ENCODE results near the gene RXRB. TPM values are rescaled to one million over a fixed set of nuclear protein-coding genes. Genes with fewer than 3 reads are reported as not detected.

Gene RXRB
- total RNA-seq (62.6 TPM), polyA plus RNA-seq (1 to 10 TPM; 7.1 to 8.9 (median 7.2) TPM)

- H3K36me3 Mint-ChIP-seq, result peaks cover 27% of the 10 kb centered on the region
Measured at GRCh38 chr6:33200219-33201146, at the start of gene RXRB, which contains the start of gene SLC39A7. RXRB (minus strand) TSS chr6:33200665; CDS start chr6:33200476, 189 bp downstream. SLC39A7 (plus strand) TSS chr6:33200867; CDS start chr6:33201246, 379 bp downstream.

DNA sequence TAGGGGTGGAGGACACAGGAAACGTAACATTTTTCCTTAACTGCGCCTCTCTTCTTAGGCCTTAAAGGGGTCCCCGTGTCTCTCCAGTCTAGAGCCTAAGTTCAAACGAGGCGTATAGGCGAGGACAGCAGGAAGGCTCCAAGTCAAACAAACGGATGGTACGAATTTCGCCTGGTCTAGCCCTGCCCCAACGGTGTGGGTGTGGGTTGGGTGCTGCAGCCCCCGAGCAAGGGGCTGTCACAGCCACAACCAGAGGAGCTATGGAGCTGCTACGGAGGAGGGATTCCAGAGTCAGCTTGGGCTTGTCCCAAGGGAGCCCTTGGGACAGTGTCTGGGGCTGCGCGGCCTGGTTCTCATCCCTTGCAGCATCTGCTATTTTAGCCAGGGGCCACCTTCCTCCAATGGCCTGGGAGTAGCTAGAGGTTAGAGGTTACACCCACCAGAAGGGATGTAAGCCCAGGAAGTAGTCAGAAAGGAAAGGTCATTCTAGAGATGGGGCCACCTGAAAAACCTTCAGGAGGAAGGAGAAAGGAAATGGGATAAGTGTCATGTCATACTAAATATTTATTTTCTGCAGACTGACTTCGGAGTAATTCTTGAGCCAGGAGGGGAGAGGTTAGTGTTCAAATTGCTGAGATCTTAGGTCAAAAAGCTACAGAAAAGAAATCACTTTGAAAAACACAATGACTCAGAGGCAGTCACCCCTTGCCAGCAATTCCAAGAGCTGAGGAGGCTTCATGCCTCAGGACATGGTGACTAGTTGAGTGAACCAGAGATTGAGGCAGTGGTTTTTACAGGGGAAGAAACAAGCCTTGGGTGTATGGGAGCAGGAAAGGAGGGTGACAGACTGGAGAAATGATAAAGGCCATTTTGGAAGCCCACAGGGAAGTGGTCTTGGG lies 49.5 kb upstream of the RXRB start:
- peaks cover 27% of the 10 kb centered on the region for H3K4me1 ChIP-seq (ENCODE audit: control insufficient read depth, insufficient read depth, low read length, poor library complexity, severe bottlenecking)
- Mint-ChIP-seq H3K36me3 (peaks cover 17% of the 10 kb centered on the region), H3K27me3 (no peaks in the 10 kb centered on the region), H3K4me3 (peak overlapping the region; percentile 88 to 98 (median 90)), H3K9me3 (no peaks in the 10 kb centered on the region), H3K27ac (peak overlapping the region; percentile 92 to 97 (median 97)), H3K4me1 (peaks cover 14 to 40% (median 27%) of the 10 kb centered on the region in 4 donors)
- H3K36me3 ChIP-seq (ENCODE audit: control insufficient read depth, insufficient read depth, low read length), result peaks cover 8% of the 10 kb centered on the region
- no peaks in the 10 kb centered on the region for H3K9me3 ChIP-seq (ENCODE audit: control insufficient read depth in 2 of 2, low read length in 2 of 2)
- ATAC-seq (ENCODE audit: low read depth in 2 of 2) (no peak), DNase-seq (no peak)
- H3K27ac ChIP-seq (ENCODE audit: insufficient read depth, low read length, poor library complexity, severe bottlenecking), result peak overlapping the region; percentile 97
- H3K27me3 ChIP-seq (ENCODE audit: control insufficient read depth, insufficient read depth, low read length), result no peaks in the 10 kb centered on the region
- peak overlapping the region; percentile 89 for H3K4me3 ChIP-seq (ENCODE audit: low read depth, low read length)

More at GRCh38 chr6:33200219-33201146, at the start of gene RXRB, which contains the start of gene SLC39A7:
- Histone ChIP-seq H3K27ac (ENCODE audit: insufficient read depth, low read length, poor library complexity, severe bottlenecking) (peak within 1 kb of the TSS; percentile 96), H3K4me3 (ENCODE audit: low read depth, low read length) (peak within 1 kb of the TSS; percentile 97), H3K27me3 (ENCODE audit: control insufficient read depth, insufficient read depth, low read length) (no peaks in the 10 kb centered on the region), H3K9me3 (ENCODE audit: control insufficient read depth in 2 of 2, low read length in 2 of 2) (no peaks in the 10 kb centered on the region), H3K36me3 (ENCODE audit: control insufficient read depth, insufficient read depth, low read length) (peaks cover 38% of the 10 kb centered on the region), H3K4me1 (ENCODE audit: control insufficient read depth, insufficient read depth, low read length, poor library complexity, severe bottlenecking) (peaks cover 54% of the 10 kb centered on the region)
- Mint-ChIP-seq H3K27me3 (no peaks in the 10 kb centered on the region), H3K4me3 (peak within 1 kb of the TSS; percentile 95 to 100 (median 98)), H3K27ac (peak within 1 kb of the TSS; percentile 98 to 99 (median 98)), H3K9me3 (peaks cover 0 to 3% (median 0%) of the 10 kb centered on the region in 7 donors), H3K4me1 (peaks cover 10 to 83% (median 55%) of the 10 kb centered on the region in 4 donors)
- DNase-seq (peak; percentile 98 to 99 (median 99)), ATAC-seq (ENCODE audit: low read depth in 2 of 2) (peak; percentile 74 to 78)

GRCh38 chr6:33248932-33249731 lies 48.7 kb upstream of the RXRB start:
- H3K4me1 Mint-ChIP-seq, result peaks cover 14 to 40% (median 26%) of the 10 kb centered on the region in 4 donors

DNA sequence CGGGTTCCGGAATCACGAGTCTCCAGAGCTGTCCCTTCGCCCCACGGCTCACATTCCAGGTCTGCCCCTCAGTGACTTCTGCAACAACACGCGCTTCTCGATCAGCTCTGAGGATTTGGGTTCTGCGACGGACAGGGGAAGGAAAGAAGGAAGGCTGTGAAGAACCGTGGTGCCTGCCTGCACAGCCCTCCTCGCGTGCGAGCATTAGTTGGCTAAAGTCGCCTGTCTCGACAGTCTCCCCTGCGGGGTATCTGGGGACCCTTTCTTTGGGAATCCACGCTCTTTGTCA lies 48.1 kb upstream of the RXRB start:
- no peaks in the 10 kb centered on the region for H3K27me3 ChIP-seq (ENCODE audit: control insufficient read depth, insufficient read depth, low read length)

More at GRCh38 chr6:33248932-33249731, 48.7 kb upstream of the RXRB start:
- no peaks in the 10 kb centered on the region for H3K27me3 ChIP-seq (ENCODE audit: control insufficient read depth, insufficient read depth, low read length)
- Mint-ChIP-seq H3K9me3 (no peaks in the 10 kb centered on the region), H3K27ac (peak overlapping the region; percentile 92 to 97 (median 97)), H3K36me3 (peaks cover 17% of the 10 kb centered on the region), H3K4me3 (peak overlapping the region; percentile 88 to 98 (median 90)), H3K27me3 (no peaks in the 10 kb centered on the region)
- peaks cover 27% of the 10 kb centered on the region for H3K4me1 ChIP-seq (ENCODE audit: control insufficient read depth, insufficient read depth, low read length, poor library complexity, severe bottlenecking)
- H3K9me3 ChIP-seq (ENCODE audit: control insufficient read depth in 2 of 2, low read length in 2 of 2), result no peaks in the 10 kb centered on the region
- DNase-seq (peak; percentile 95 to 100 (median 96)), ATAC-seq (ENCODE audit: low read depth in 2 of 2) (peak; percentile 89 to 92)
- peaks cover 8% of the 10 kb centered on the region for H3K36me3 ChIP-seq (ENCODE audit: control insufficient read depth, insufficient read depth, low read length)
- peak overlapping the region; percentile 97 for H3K27ac ChIP-seq (ENCODE audit: insufficient read depth, low read length, poor library complexity, severe bottlenecking)
- peak overlapping the region; percentile 89 for H3K4me3 ChIP-seq (ENCODE audit: low read depth, low read length)

DNA sequence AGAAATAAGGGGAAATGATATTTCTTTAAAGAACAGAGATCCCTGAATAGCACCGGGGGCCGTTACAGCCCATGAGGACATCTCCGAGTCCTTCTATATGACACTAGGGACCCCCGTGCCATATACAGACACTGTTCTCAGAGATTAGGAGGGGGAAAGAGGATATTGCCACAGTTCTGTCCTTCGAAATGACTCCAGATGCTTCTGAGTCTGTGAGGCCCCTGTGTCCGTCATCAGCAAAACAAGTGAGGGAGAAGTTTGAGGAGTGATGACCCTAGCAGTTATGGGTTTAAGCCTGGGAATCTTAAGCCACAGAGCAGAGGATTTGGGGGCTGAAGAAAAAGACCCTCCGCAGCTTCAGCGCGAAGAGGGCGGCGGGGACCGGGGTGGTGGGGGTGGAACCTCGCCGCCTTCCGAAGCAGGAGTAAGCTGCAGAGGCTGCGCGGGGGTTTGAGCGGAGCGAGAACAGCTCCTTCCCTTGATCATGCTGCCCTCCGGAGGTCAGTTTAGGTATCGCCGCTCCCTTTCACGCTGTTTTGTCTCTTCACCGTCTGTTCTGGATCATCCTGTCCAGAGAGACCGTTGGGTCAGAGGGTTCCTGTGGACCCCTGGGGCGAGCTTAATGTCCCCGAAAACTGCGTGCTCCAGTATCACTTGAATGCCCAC lies 47.6 kb upstream of the RXRB start:
- Mint-ChIP-seq H3K27me3 (no peaks in the 10 kb centered on the region), H3K4me1 (peaks cover 14 to 40% (median 25%) of the 10 kb centered on the region in 4 donors), H3K4me3 (peak overlapping the region; percentile 88 to 98 (median 90)), H3K36me3 (peaks cover 17% of the 10 kb centered on the region), H3K27ac (peak overlapping the region; percentile 92 to 97 (median 97)), H3K9me3 (no peaks in the 10 kb centered on the region)
- H3K27me3 ChIP-seq (ENCODE audit: control insufficient read depth, insufficient read depth, low read length), result no peaks in the 10 kb centered on the region
- peak; percentile 81 to 92 (median 89) for DNase-seq
- peak overlapping the region; percentile 97 for H3K27ac ChIP-seq (ENCODE audit: insufficient read depth, low read length, poor library complexity, severe bottlenecking)
- ATAC-seq (ENCODE audit: low read depth in 2 of 2), result peak; percentile 41 to 44
- peaks cover 27% of the 10 kb centered on the region for H3K4me1 ChIP-seq (ENCODE audit: control insufficient read depth, insufficient read depth, low read length, poor library complexity, severe bottlenecking)
- H3K4me3 ChIP-seq (ENCODE audit: low read depth, low read length), result peak overlapping the region; percentile 89
- no peaks in the 10 kb centered on the region for H3K9me3 ChIP-seq (ENCODE audit: control insufficient read depth in 2 of 2, low read length in 2 of 2)
- H3K36me3 ChIP-seq (ENCODE audit: control insufficient read depth, insufficient read depth, low read length), result peaks cover 8% of the 10 kb centered on the region

More for the DNA sequence above, 48.1 kb upstream of the RXRB start:
- ATAC-seq (ENCODE audit: low read depth in 2 of 2), result peak; percentile 6 to 13
- Histone ChIP-seq H3K9me3 (ENCODE audit: control insufficient read depth in 2 of 2, low read length in 2 of 2) (no peaks in the 10 kb centered on the region), H3K4me1 (ENCODE audit: control insufficient read depth, insufficient read depth, low read length, poor library complexity, severe bottlenecking) (peaks cover 27% of the 10 kb centered on the region), H3K27ac (ENCODE audit: insufficient read depth, low read length, poor library complexity, severe bottlenecking) (peak overlapping the region; percentile 97), H3K36me3 (ENCODE audit: control insufficient read depth, insufficient read depth, low read length) (peaks cover 8% of the 10 kb centered on the region), H3K4me3 (ENCODE audit: low read depth, low read length) (peak overlapping the region; percentile 89)
- no peaks in the 10 kb centered on the region for H3K9me3 Mint-ChIP-seq
- DNase-seq, result no peak
- H3K4me3 Mint-ChIP-seq, result peak overlapping the region; percentile 88 to 98 (median 90)
- H3K27me3 Mint-ChIP-seq, result no peaks in the 10 kb centered on the region
- peaks cover 17% of the 10 kb centered on the region for H3K36me3 Mint-ChIP-seq
- H3K4me1 Mint-ChIP-seq, result peaks cover 14 to 40% (median 25%) of the 10 kb centered on the region in 4 donors
- peak overlapping the region; percentile 92 to 97 (median 97) for H3K27ac Mint-ChIP-seq

DNA sequence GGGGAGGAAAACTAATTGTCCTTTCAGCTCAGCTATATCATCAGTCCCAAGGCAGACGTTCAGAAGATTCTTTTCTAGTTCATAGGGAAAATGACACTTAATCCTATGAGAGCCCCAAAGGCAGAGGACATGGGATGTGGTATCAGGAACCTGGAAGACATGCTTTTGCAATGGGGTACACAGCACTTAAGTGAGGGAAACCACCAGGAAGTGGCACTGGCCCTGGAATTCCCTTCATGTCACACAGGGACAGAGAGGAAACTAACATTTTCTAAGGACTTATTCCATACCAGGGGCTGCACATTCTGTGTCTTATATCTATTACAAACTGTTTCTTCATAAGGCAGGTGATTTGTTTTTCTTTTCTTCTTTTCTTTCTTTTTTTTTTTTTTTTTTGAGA lies 43.0 kb upstream of the RXRB start:
- no peaks in the 10 kb centered on the region for H3K9me3 Mint-ChIP-seq
- no peak for DNase-seq
- peaks cover 15% of the 10 kb centered on the region for H3K27me3 Mint-ChIP-seq
- no peaks in the 10 kb centered on the region for H3K36me3 Mint-ChIP-seq
- H3K4me1 ChIP-seq (ENCODE audit: control insufficient read depth, insufficient read depth, low read length, poor library complexity, severe bottlenecking), result peaks cover 8% of the 10 kb centered on the region
- no peak for ATAC-seq (ENCODE audit: low read depth in 2 of 2)
- H3K36me3 ChIP-seq (ENCODE audit: control insufficient read depth, insufficient read depth, low read length), result no peaks in the 10 kb centered on the region
- no peaks in the 10 kb centered on the region for H3K9me3 ChIP-seq (ENCODE audit: control insufficient read depth in 2 of 2, low read length in 2 of 2)
- H3K4me1 Mint-ChIP-seq, result peaks cover 6 to 16% (median 11%) of the 10 kb centered on the region in 4 donors
- no peak overlapping the region for H3K27ac Mint-ChIP-seq
- H3K27ac ChIP-seq (ENCODE audit: insufficient read depth, low read length, poor library complexity, severe bottlenecking), result no peak overlapping the region
- H3K4me3 Mint-ChIP-seq, result peak overlapping the region in 1 of 4 donors; percentile 27
- H3K27me3 ChIP-seq (ENCODE audit: control insufficient read depth, insufficient read depth, low read length), result no peaks in the 10 kb centered on the region
- H3K4me3 ChIP-seq (ENCODE audit: low read depth, low read length), result no peak overlapping the region

All from CD4-positive, CD25-positive, alpha-beta regulatory T cell (primary cell).